SK-N-SH (cell line): ENCODE results near the gene GRM1.

Source experiments
- EP300 ChIP-seq, 2 experiments: IDR thresholded peaks; 2 replicates each; pipeline versions ENCODE4 v1.4.0 to v1.6.1; 2012; ENCODE audit warnings: borderline replicate concordance in 1 of 2, low read depth in 1 of 2, low read length in 1 of 2
- EZH2phosphoT487 ChIP-seq: fragments of 200-600 bp; sonication (generic); IDR thresholded peaks from 2 replicates; pipeline ENCODE4 v1.6.1; 2017; ENCODE audit warnings: low read depth, mixed run types, mild to moderate bottlenecking, antibody characterized with exemption, moderate library complexity, borderline replicate concordance
- FOXJ3 ChIP-seq: sonication (generic); formaldehyde crosslinking; IDR thresholded peaks from 2 replicates; pipeline ENCODE4 v1.5.1; 2020; ENCODE audit warnings: mild to moderate bottlenecking, missing genetic modification reagents
- RAD21 ChIP-seq: IDR thresholded peaks from 2 replicates; pipeline ENCODE4 v1.6.1; 2012; ENCODE audit warnings: mild to moderate bottlenecking, low read length
- RXRA ChIP-seq: IDR thresholded peaks from 2 replicates; pipeline ENCODE4 v1.4.0; 2012; ENCODE audit warnings: low read depth, mild to moderate bottlenecking, borderline replicate concordance
- TAF1 ChIP-seq: IDR thresholded peaks from 2 replicates; pipeline ENCODE4 v1.6.1; 2012; ENCODE audit warnings: low read depth, mild to moderate bottlenecking, low read length, moderate library complexity, borderline replicate concordance
- TCF12 ChIP-seq: IDR thresholded peaks from 2 replicates; pipeline ENCODE4 v1.4.0; 2012
- YY1 ChIP-seq: IDR thresholded peaks from 2 replicates; pipeline ENCODE4 v1.4.0; 2012; ENCODE audit warnings: low read depth, mild to moderate bottlenecking
- ZBTB33 ChIP-seq: IDR thresholded peaks from 2 replicates; pipeline ENCODE4 v1.4.0; 2012; ENCODE audit warnings: low read depth, borderline replicate concordance
- TF ChIP-seq, protein P1 (sequence below): fragments of 200-600 bp; sonication (generic); IDR thresholded peaks from 2 replicates; pipeline ENCODE4 v1.6.1; 2017; ENCODE audit warnings: antibody characterized with exemption, mild to moderate bottlenecking, moderate library complexity
- TF ChIP-seq, protein P2 (sequence below): fragments of 150-350 bp; IDR thresholded peaks from 2 replicates; pipeline ENCODE4 v1.6.1; 2017; ENCODE audit warnings: antibody characterized with exemption, low read length, low read depth, borderline replicate concordance
- TF ChIP-seq, protein P3 (sequence below): IDR thresholded peaks from 2 replicates; pipeline ENCODE4 v1.6.1; 2012; ENCODE audit warnings: mild to moderate bottlenecking, low read depth, low read length, moderate library complexity

DNA sequence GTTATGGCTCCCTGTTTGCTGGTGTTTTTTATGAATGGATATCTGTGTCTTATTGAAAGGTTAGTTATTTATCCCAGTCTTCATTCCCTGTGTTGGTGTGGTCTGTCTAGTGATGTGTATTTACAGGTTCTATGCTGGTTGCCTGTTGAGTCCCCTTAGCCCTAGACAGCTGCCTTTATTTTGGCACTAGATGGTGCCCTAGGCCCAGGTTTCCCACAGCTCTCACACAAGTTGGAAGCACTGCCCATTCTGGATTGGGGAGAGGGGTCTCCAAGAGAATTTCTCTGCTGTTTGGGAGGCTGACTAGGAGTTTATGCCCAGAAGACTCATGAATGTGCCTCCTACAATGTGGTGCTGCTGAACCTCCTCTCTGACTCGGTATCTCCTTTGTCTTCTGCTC, 12.4 kb downstream of the GRM1 start:
- TF ChIP-seq, protein P1, sequence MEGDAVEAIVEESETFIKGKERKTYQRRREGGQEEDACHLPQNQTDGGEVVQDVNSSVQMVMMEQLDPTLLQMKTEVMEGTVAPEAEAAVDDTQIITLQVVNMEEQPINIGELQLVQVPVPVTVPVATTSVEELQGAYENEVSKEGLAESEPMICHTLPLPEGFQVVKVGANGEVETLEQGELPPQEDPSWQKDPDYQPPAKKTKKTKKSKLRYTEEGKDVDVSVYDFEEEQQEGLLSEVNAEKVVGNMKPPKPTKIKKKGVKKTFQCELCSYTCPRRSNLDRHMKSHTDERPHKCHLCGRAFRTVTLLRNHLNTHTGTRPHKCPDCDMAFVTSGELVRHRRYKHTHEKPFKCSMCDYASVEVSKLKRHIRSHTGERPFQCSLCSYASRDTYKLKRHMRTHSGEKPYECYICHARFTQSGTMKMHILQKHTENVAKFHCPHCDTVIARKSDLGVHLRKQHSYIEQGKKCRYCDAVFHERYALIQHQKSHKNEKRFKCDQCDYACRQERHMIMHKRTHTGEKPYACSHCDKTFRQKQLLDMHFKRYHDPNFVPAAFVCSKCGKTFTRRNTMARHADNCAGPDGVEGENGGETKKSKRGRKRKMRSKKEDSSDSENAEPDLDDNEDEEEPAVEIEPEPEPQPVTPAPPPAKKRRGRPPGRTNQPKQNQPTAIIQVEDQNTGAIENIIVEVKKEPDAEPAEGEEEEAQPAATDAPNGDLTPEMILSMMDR: peak; percentile 42
- TF ChIP-seq TCF12 (no peak), ZBTB33 (no peak), TAF1 (no peak), YY1 (no peak), FOXJ3 (CRISPR knock-in tag) (no peak), EP300 (IDR thresholded peaks at IDR 0.05; ENCODE audit: borderline replicate concordance in 1 of 2, low read depth in 1 of 2, low read length in 1 of 2) (no peak), RXRA (no peak), RAD21 (peak; percentile 61), EZH2phosphoT487 (no peak)
- TF ChIP-seq, protein P2, sequence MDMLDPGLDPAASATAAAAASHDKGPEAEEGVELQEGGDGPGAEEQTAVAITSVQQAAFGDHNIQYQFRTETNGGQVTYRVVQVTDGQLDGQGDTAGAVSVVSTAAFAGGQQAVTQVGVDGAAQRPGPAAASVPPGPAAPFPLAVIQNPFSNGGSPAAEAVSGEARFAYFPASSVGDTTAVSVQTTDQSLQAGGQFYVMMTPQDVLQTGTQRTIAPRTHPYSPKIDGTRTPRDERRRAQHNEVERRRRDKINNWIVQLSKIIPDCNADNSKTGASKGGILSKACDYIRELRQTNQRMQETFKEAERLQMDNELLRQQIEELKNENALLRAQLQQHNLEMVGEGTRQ: no peak
- TF ChIP-seq, protein P3, sequence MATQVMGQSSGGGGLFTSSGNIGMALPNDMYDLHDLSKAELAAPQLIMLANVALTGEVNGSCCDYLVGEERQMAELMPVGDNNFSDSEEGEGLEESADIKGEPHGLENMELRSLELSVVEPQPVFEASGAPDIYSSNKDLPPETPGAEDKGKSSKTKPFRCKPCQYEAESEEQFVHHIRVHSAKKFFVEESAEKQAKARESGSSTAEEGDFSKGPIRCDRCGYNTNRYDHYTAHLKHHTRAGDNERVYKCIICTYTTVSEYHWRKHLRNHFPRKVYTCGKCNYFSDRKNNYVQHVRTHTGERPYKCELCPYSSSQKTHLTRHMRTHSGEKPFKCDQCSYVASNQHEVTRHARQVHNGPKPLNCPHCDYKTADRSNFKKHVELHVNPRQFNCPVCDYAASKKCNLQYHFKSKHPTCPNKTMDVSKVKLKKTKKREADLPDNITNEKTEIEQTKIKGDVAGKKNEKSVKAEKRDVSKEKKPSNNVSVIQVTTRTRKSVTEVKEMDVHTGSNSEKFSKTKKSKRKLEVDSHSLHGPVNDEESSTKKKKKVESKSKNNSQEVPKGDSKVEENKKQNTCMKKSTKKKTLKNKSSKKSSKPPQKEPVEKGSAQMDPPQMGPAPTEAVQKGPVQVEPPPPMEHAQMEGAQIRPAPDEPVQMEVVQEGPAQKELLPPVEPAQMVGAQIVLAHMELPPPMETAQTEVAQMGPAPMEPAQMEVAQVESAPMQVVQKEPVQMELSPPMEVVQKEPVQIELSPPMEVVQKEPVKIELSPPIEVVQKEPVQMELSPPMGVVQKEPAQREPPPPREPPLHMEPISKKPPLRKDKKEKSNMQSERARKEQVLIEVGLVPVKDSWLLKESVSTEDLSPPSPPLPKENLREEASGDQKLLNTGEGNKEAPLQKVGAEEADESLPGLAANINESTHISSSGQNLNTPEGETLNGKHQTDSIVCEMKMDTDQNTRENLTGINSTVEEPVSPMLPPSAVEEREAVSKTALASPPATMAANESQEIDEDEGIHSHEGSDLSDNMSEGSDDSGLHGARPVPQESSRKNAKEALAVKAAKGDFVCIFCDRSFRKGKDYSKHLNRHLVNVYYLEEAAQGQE: no peak
